CD4-positive, alpha-beta T cell (primary cell): ENCODE data around the gene CDC40. TPM values are rescaled to one million over a fixed set of nuclear protein-coding genes. Genes with fewer than 3 reads are reported as not detected.

Experiments
- ATAC-seq: fragments of 200-7000 bp; cut with Tn5 transposase; one replicate; pipeline ENCODE4 v1.10.0; 2022; ENCODE audit warnings: mild to moderate bottlenecking; ENCODE audit not compliant: poor library complexity
- CTCF ChIA-PET: fragments of 350-600 bp; sonication (Branson Sonifier 250); formaldehyde crosslinking; loops from one replicate; lab custom pipeline; 2021; ENCODE audit warnings: antibody characterized with exemption, inconsistent platforms; lab: Charles Lee
- POLR2A ChIA-PET: fragments of 350-600 bp; sonication (Branson Sonifier 250); formaldehyde crosslinking; loops from one replicate; lab custom pipeline; 2021; ENCODE audit warnings: antibody characterized with exemption, inconsistent platforms; lab: Charles Lee
- DNase-seq, 14 experiments: peaks; one replicate each; pipeline ENCODE4 v3.0.0-alpha.2; 2013 to 2020; ENCODE audit warnings: mixed read lengths in 2 of 14
- H3K27ac ChIP-seq, 2 donors: one replicate each; pipeline versions ENCODE4 v1.5.1 to v1.7.0; 2013; ENCODE audit warnings: low read length in 2 of 2, low read depth in 1 of 2, mild to moderate bottlenecking in 1 of 2
- H3K27me3 ChIP-seq, 2 experiments: 1 replicate in 1 of 2; 2 replicates in 1 of 2; pipeline versions ENCODE4 v1.6.1 to v1.7.0; 2013; ENCODE audit warnings: low read length in 2 of 2, control low read depth in 1 of 2, mild to moderate bottlenecking in 1 of 2, moderate library complexity in 1 of 2; ENCODE audit not compliant: insufficient read depth in 2 of 2, control insufficient read depth in 1 of 2
- H3K36me3 ChIP-seq: one replicate; pipeline ENCODE4 v1.6.1; 2013; ENCODE audit warnings: low read length, control low read depth; ENCODE audit not compliant: insufficient read depth
- H3K4me1 ChIP-seq: one replicate; pipeline ENCODE4 v1.6.1; 2013; ENCODE audit warnings: low read length, control low read depth; ENCODE audit not compliant: insufficient read depth
- H3K4me3 ChIP-seq: one replicate; pipeline ENCODE4 v1.5.1; 2013; ENCODE audit warnings: mild to moderate bottlenecking, low read length, moderate library complexity
- H3K9me3 ChIP-seq, 2 experiments: 1 replicate in 1 of 2; 2 replicates in 1 of 2; pipeline versions ENCODE4 v1.6.1 to v1.7.0; 2013; ENCODE audit warnings: low read length in 2 of 2, mild to moderate bottlenecking in 2 of 2, control low read depth in 1 of 2, moderate library complexity in 1 of 2; ENCODE audit not compliant: control insufficient read depth in 1 of 2, insufficient read depth in 1 of 2
- H3K27ac Mint-ChIP-seq: one replicate; pipeline ENCODE4 v1.8.0; 2020; ENCODE audit warnings: mixed read lengths
- H3K27me3 Mint-ChIP-seq: one replicate; pipeline ENCODE4 v1.8.0; 2021; ENCODE audit warnings: mixed read lengths
- H3K36me3 Mint-ChIP-seq: one replicate; pipeline ENCODE4 v1.8.0; 2021; ENCODE audit warnings: low read depth, mixed read lengths
- H3K4me1 Mint-ChIP-seq: one replicate; pipeline ENCODE4 v1.8.0; 2021; ENCODE audit warnings: low read depth, mixed read lengths
- H3K4me3 Mint-ChIP-seq: one replicate; pipeline ENCODE4 v1.8.0; 2020; ENCODE audit warnings: mild to moderate bottlenecking, mixed read lengths
- H3K9me3 Mint-ChIP-seq: one replicate; pipeline ENCODE4 v1.8.0; 2020; ENCODE audit warnings: mixed read lengths
- CTCF ChIP-seq: fragments of 200-600 bp; IDR thresholded peaks from one replicate; pipeline ENCODE4 v1.8.0; 2022; ENCODE audit warnings: antibody characterized with exemption, mild to moderate bottlenecking
- intact Hi-C, 2 experiments: fragments of 100-400 bp; cut with DNase I in 1 of 2; cut with micrococcal nuclease in 1 of 2; formaldehyde crosslinking; loops; one replicate each; pipeline versions ENCODE4 v1.15.1 to v1.9.0; 2023 to 2025; cut with DNase I, micrococcal nuclease
- polyA plus RNA-seq, 2 donors: library from polyadenylated mRNA; unstranded; fragments of 120-200 nt; gene quantifications; one replicate each; pipeline ENCODE4 v1.2.1, GENCODE V29; 2013
- total RNA-seq, 174 experiments: library from RNA in 2 of 174; stranded (reverse) in 2 of 174; gene quantifications; one replicate each; pipeline ENCODE4 v1.2.3 and lab custom pipeline; 2021 to 2026

CDC40 gene
- total RNA-seq = 10 to 100 TPM; 26.0 to 29.5 TPM
- 24.3 TPM for polyA plus RNA-seq (2013, experiment 1 of 2)
- 26.1 TPM for polyA plus RNA-seq (2013, experiment 2 of 2)
- 30.4 to 87.0 (median 64.3) reads per million in 172 experiments for total RNA-seq (lab: John Stamatoyannopoulos, UW)

GRCh38 chr6:110180228-110181008, at the start of gene CDC40:
Gene CDC40 (plus strand): TSS chr6:110180427. CDS start chr6:110180445, 18 bp downstream.
- CTCF ChIA-PET = interaction anchor here (1.0 kb wide), 1 partner anchor 8 kb away, joined by 3 read pairs; no protein-coding TSS in a partner anchor
- Histone ChIP-seq H3K4me1 (peaks cover 30% of the 10 kb centered on the region), H3K4me3 (peak within 1 kb of the TSS; percentile 95), H3K36me3 (peaks cover 3% of the 10 kb centered on the region), H3K27ac (peak within 1 kb of the TSS; percentile 74 to 78), H3K9me3 (no peaks in the 10 kb centered on the region), H3K27me3 (peaks cover 0 to 2% of the 10 kb centered on the region in 2 experiments)
- DNase-seq (peak in 12 of 14 experiments; percentile 38 to 78 (median 46)), ATAC-seq (peak; percentile 60)
- H3K4me1 Mint-ChIP-seq = peaks cover 13% of the 10 kb centered on the region
- H3K36me3 Mint-ChIP-seq = peaks cover 10% of the 10 kb centered on the region
- no peak within 1 kb of the TSS for H3K27ac Mint-ChIP-seq
- POLR2A ChIA-PET = interaction anchor here (0.7 to 3.8 kb wide), 18 partner anchors 8 to 1919 kb away, joined by 3 to 18 read pairs (median 4); partner anchors contain the start of genes AK9, AMD1, CD164 and CEP57L1
- H3K27me3 Mint-ChIP-seq = peaks cover 2% of the 10 kb centered on the region
- no peak for TF ChIP-seq CTCF
- intact Hi-C loops = loop anchor here (2.0 to 10.0 kb wide), 5 partner anchors 16 to 1904 kb away; partner anchors contain the start of genes AK9 (in 1 of the 2), CEP57L1 (in 1 of the 2), FAM229B (in 1 of the 2) and FIG4 (in 1 of the 2)
- H3K9me3 Mint-ChIP-seq = no peaks in the 10 kb centered on the region
- H3K4me3 Mint-ChIP-seq = no peak within 1 kb of the TSS

- ChIA-PET CTCF (no interaction called here), POLR2A (no interaction called here)
- H3K4me3 ChIP-seq = no peak overlapping the region
- Mint-ChIP-seq H3K27ac (no peak overlapping the region), H3K4me3 (no peak overlapping the region), H3K36me3 (no peaks in the 10 kb centered on the region), H3K4me1 (no peaks in the 10 kb centered on the region), H3K27me3 (peaks cover 41% of the 10 kb centered on the region), H3K9me3 (no peaks in the 10 kb centered on the region)
- H3K36me3 ChIP-seq = no peaks in the 10 kb centered on the region
- H3K27me3 ChIP-seq = peaks cover 0 to 15% of the 10 kb centered on the region in 2 experiments
- intact Hi-C loops = no loop called here
- peaks cover 0 to 15% of the 10 kb centered on the region in 2 experiments for H3K9me3 ChIP-seq
- no peak overlapping the region for H3K27ac ChIP-seq
- no peaks in the 10 kb centered on the region for H3K4me1 ChIP-seq
- DNase-seq (no peak), ATAC-seq (no peak)
- no peak for TF ChIP-seq CTCF
Observed at GRCh38 chr6:110137924-110138887, 42.0 kb upstream of the CDC40 start.

- no peak for ATAC-seq
- peaks cover 43% of the 10 kb centered on the region for H3K27me3 Mint-ChIP-seq
Observed at GRCh38 chr6:110139052-110139451, 41.2 kb upstream of the CDC40 start.

More at GRCh38 chr6:110139052-110139451, 41.2 kb upstream of the CDC40 start:
- no peak for TF ChIP-seq CTCF
- no peaks in the 10 kb centered on the region for H3K9me3 Mint-ChIP-seq
- H3K4me3 ChIP-seq = no peak overlapping the region
- no peak overlapping the region for H3K4me3 Mint-ChIP-seq
- no peaks in the 10 kb centered on the region for H3K4me1 ChIP-seq
- H3K27me3 ChIP-seq = peaks cover 0 to 15% of the 10 kb centered on the region in 2 experiments
- H3K27ac ChIP-seq = no peak overlapping the region
- H3K4me1 Mint-ChIP-seq = no peaks in the 10 kb centered on the region
- no peak overlapping the region for H3K27ac Mint-ChIP-seq
- peaks cover 0 to 15% of the 10 kb centered on the region in 2 experiments for H3K9me3 ChIP-seq
- intact Hi-C loops = no loop called here
- no peaks in the 10 kb centered on the region for H3K36me3 ChIP-seq
- POLR2A ChIA-PET = no interaction called here
- no peak for DNase-seq
- CTCF ChIA-PET = no interaction called here
- no peaks in the 10 kb centered on the region for H3K36me3 Mint-ChIP-seq
